GM03348 (cell line): ENCODE data around the gene PROZ.
"Not testable (repeated sequence)": the region's sequence is repeated elsewhere in the genome, so short reads cannot be mapped to it uniquely, and the experiment has no call there.

Experiments
- DNase-seq: peaks from one replicate; pipeline ENCODE4 v3.0.0; 2012; ENCODE audit warnings: low spot score

Gene PROZ, protein sequence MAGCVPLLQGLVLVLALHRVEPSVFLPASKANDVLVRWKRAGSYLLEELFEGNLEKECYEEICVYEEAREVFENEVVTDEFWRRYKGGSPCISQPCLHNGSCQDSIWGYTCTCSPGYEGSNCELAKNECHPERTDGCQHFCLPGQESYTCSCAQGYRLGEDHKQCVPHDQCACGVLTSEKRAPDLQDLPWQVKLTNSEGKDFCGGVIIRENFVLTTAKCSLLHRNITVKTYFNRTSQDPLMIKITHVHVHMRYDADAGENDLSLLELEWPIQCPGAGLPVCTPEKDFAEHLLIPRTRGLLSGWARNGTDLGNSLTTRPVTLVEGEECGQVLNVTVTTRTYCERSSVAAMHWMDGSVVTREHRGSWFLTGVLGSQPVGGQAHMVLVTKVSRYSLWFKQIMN

GRCh38 chr13:113157929-113158747 lies at the start of gene PROZ:
TSS of gene PROZ (plus strand) at chr13:113158648. CDS start at chr13:113158661, 13 bp downstream.
- DNase-seq: no peak

GRCh38 chr13:113109151-113110047 lies 49.0 kb upstream of the PROZ start:
- no peak for DNase-seq

- no peak for DNase-seq
Measured at GRCh38 chr13:113110048-113110851, 48.2 kb upstream of the PROZ start.

DNA sequence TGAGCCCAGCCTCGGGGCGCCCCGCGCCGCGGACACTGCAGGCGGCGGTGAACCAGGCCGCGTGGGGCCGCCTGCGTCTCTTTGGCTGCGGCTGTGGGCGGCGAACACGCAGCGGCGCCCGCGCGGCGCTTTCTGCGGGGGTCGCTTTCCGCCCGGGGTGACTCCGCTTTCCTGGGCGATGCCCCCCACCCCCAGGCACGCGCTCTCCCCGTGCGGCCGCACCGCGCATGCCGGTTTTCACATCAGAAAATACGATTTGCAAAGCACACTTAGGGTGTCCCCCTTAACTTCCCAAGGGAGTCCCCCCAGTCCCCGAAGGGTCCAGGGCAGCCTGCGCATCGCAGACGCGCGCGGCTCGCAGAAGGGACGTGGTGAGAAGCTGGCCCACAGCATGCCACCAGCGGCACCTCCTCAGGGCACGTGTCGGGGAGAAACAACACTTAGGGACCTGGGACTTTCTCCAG lies 47.6 kb upstream of the PROZ start:
- DNase-seq: no peak

GRCh38 chr13:113111821-113112220 lies 46.6 kb upstream of the PROZ start:
- DNase-seq: not testable (repeated sequence)

DNA sequence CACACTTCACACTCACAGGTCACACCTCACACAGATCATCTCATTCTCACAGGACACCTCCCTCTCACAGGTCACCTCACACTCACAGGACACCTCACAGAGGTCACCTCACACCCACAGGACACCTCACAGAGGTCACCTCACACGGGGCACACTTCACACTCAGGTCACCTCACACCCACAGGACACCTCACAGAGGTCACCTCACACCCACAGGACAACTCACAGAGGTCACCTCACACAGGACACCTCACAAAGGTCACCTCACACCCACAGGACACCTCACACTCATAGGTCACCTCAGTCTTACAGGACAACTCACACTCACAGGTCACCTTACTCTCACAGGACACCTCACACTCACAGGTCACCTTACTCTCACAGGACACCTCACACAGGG lies 46.0 kb upstream of the PROZ start:
- DNase-seq: not testable (repeated sequence)

DNA sequence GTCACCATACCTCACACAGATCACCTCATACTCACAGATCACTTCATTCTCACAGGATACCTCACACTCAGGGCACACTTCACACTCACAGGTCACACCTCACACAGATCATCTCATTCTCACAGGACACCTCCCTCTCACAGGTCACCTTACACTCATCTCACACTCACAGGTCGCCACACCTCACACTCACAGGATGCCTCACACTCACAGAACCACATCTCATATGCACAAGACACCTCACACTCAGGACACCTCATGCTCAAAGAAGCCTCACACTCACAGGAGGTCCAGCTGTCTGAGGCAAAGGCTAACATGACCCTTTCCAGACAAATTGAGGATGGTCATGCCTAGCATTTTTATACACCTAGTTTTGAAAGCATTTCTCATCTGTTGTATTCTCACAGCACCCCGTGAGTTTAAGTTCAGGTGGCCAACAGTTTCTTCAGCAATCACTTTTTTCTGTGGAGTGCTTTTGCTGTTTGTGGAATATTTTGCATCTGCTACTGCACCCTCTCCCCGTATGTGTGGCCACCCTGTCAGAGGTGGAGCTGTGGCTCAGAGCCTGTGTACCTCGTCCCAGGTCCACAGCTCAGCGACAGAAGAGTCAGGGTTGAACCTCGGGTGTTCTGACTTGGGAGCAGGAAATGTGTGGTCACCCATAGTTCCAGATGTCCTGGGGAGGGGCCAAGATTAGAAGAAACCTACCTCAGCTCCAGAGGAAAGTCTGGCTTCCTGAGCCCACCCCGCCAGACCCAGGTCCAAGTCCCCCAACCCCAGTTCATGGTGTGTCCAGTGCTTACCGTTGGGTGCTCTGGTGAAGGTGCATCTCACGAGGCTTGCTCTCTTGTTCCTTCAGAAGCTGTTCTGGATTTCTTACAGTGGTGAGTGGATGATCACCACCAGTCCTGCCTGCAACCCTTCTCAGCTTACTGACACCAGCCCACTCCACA lies 45.3 kb upstream of the PROZ start:
- no peak for DNase-seq

DNA sequence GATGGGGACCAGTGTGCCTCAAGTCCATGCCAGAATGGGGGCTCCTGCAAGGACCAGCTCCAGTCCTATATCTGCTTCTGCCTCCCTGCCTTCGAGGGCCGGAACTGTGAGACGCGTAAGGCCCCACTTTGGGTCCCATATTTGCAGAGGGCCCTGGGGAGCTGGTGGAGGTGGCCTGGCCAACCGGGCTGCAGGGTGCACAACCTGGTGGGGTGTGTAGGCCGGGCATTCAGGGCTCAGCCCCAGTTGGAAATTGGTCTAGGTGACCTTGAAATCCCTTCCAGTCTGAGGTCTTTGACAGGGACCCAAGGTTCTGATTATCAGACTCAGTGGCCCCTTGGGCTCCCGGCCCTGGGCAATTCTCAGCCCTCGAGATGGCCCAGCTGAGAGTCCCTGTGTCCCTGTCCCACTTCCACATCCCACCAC lies 44.6 kb upstream of the PROZ start:
- no peak for DNase-seq

GRCh38 chr13:113114511-113115362 lies 43.7 kb upstream of the PROZ start:
- DNase-seq: no peak

GRCh38 chr13:113115363-113116205 lies 42.9 kb upstream of the PROZ start:
- no peak for DNase-seq

DNA sequence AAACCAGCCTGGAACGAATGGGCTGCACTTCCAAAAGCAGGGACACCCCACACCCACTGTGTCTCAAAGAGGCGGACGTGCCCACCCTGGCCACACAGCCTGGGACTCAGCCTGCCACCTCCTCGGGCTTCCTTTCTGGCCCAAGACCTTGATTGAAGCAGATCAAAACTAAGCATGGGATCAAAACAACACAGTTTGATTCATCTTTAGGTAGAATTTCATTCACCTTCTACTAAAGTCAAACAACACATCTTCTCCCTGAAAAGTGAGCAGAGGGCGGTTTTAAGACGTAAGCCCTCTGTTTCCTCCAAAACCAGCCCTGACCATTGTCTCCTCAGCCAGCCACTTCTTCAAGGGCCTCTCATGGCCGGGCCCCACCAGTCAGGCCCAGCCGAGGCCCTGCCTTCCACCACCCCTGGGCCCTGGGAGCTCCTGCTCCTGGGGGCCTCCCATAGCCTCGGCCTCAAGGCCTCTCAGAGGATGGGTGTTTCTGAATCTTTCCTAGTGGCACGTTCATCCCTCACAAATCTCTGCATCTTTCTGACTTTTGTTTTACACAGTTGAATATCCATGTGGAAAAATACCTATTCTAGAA lies 42.1 kb upstream of the PROZ start:
- no peak for DNase-seq

DNA sequence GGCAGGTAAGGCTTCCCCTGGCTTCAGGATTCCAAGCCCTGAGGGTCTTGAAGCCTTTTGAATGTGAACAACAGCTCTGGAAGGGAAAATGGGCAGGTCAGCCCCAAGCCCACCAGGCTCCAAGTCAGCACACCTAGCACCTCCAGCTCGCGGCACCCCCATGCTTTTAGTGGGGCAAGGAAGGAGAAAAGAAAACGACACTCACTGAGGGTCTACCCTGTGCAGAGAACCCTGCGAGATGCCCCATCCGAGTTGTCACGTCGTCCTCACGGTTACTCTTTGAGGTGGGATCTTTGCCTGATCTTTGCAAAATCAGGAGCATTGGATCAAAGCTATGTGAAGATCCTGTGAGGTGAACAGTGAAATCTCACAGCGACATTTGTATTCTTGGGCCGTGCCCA lies 41.6 kb upstream of the PROZ start:
- DNase-seq: no peak

- DNase-seq: peak; percentile 54
Measured at GRCh38 chr13:113117335-113117872, 41.0 kb upstream of the PROZ start.

- DNase-seq: no peak
Measured at GRCh38 chr13:113117911-113118260, 40.6 kb upstream of the PROZ start.

DNA sequence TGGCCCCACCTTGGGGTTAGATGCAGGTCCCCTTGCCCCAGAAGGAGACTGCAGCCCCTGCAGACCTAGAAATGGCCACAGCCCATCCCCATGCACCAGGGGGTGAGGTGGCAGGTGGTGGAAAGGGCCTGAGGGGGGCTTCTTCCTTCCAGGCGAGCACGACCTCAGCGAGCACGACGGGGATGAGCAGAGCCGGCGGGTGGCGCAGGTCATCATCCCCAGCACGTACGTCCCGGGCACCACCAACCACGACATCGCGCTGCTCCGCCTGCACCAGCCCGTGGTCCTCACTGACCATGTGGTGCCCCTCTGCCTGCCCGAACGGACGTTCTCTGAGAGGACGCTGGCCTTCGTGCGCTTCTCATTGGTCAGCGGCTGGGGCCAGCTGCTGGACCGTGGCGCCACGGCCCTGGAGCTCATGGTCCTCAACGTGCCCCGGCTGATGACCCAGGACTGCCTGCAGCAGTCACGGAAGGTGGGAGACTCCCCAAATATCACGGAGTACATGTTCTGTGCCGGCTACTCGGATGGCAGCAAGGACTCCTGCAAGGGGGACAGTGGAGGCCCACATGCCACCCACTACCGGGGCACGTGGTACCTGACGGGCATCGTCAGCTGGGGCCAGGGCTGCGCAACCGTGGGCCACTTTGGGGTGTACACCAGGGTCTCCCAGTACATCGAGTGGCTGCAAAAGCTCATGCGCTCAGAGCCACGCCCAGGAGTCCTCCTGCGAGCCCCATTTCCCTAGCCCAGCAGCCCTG lies 40.0 kb upstream of the PROZ start:
- no peak for DNase-seq

DNA sequence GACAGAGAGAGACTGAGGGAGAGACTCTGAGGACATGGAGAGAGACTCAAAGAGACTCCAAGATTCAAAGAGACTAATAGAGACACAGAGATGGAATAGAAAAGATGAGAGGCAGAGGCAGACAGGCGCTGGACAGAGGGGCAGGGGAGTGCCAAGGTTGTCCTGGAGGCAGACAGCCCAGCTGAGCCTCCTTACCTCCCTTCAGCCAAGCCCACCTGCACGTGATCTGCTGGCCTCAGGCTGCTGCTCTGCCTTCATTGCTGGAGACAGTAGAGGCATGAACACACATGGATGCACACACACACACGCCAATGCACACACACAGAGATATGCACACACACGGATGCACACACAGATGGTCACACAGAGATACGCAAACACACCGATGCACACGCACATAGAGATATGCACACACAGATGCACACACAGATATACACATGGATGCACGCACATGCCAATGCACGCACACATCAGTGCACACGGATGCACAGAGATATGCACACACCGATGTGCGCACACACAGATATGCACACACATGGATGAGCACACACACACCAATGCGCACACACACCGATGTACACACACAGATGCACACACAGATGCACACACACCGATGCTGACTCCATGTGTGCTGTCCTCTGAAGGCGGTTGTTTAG lies 39.2 kb upstream of the PROZ start:
- DNase-seq: no peak
